Cerebellar nuclear complex (tissue), 1 donor: ENCODE measurements around the gene DAB2.

Source experiments
- DNase-seq, 2 experiments: peaks; one replicate each; lab custom pipeline; 2025; lab: John Stamatoyannopoulos, UW

DAB2 gene

DNA sequence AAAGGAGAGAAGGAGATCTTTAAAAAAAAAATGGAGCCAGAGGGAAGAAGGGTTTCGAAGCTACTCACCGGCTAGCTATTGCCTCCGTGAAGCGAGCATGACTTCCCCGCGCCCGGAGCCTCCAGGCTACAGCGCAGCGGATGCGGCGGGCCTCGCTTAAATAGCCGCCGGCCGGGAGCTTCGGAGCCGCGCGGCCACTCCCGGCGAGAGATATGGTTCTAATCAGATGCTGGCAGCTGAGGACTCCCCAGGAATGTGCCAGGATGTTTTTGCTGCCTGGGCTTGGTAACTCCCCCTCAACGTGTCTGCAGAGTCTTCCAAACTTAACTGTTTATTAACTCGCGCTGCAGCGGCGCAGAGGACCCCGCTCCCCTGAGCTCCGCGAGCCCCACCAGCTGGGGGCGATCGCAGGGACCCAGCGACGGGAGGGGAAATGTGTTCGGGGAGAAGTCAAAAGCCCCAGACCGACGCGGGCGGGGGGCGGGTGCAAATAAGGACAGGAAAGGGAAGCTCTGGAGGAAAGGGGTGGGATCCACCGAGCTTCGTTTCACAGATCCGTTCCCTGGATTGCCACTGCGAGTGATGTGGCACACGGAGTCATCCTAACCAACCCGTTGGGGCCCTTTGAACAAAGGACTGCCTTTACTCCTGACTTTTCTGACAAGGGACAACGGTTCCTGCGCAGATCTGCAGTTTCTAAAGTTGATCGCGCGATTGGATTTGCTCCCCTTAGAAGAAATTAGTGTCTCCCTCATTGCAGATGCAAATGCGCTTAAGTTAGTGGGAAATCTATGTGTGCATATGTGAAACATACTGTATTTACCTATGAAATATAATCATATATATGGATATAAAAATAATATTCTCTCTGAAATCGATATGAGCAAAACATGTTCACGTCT is at the start of gene DAB2:
TSS of gene DAB2 (minus strand) at position 245 of the 902 bp plus-strand sequence. CDS start 30,660 bp downstream, outside the sequence.
- DNase-seq: no peak

DNA sequence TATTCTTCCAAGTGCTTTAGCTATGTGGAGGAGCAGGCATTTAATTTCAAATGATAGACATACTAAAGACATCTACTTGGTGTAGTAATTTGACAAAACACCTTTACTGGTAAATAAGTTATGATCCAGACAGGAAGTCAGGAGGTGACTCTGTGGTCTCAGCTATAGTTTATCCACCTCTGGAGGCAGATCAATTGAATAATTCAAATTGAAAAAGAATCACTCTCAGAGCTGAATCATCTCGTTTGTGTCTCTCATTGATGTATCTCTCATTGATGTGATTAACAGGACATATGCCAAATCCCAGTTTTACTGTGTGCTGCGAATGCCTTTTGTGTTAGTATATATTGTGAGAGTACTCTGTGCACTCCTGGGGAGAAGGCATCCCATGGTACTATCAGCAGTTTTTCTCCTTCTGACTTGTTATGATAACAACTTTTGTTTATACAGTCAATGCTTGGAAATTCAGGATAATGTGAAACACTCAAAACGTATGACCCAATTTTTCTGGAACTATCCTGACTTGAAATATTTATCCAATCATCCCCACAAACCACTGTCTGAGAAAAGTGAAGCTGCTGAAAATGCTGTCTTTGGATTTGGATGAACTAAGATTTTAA is 48.5 kb upstream of the DAB2 start:
- DNase-seq: no peak

DNA sequence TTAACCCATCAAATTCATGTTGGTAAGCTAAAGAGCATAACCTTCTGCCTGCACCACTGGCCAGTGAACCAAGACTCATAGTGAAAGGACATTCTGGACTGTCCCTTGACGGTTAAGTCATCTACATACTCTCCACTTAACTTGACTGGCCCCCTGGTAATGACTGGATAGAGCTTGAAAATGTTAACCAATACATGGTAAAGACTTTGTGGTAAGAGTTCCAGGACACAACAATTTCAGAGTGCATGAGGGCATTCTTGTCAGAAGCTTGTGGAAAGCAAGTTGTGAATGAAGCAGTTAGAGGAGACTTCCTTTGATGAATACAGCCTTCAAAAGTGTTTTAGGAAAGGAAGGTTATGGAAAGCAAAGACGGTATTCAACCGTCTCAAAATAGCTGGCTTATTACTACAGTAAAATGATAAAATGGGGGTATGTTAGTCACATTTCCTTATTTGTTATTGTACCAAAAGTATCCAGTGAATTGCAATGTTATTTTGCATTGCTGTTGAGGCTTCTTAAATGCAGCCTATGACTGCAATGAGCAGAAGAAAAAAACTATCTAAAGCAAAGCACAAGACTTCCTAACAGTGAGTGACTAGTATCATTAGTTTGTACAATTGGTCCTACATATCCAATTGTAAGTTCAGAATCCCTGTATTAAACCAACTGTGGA is 47.2 kb upstream of the DAB2 start:
- no peak for DNase-seq

DNA sequence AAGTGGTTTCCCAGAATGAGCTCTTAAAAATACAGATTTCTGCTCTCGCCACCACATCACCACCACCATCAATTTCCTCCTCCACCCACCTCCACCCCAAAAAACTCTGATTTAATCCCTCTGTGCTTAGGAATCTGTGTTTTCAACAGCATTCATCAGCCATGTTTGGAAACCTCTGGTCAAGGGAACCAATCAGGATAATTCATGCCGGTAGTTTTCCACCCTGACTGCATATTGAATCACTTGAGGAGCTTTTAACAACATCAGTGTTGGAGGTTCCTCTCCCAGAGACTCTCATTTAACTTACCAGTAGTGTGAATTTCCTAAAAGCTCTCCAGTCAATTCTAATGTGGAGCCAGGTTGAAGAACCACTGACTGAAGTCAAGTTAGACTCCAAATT is 46.0 kb upstream of the DAB2 start:
- no peak for DNase-seq

- DNase-seq: no peak
Measured at GRCh38 chr5:39469777-39470415, 45.1 kb upstream of the DAB2 start.

- no peak for DNase-seq
Measured at GRCh38 chr5:39469176-39469575, 44.4 kb upstream of the DAB2 start.

DNA sequence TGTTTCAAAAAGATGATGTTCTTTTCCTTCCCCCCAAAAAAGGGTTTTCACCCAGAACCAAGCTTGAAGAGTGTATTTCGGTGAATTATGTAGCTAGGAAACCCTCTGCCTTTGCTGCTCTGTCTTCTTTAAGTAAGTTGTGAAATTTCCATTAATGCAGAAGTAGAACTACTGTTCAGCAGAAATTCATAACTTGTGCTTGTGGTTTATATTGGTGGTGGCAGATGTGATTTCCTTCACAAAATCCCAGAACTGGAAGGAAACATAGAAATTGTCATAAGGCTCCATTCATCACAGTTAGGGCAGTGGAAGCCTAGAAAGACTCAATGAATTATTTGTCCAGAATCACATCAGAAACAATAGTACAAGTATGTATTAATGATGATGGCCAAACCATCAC is 42.1 kb upstream of the DAB2 start:
- DNase-seq: no peak

DNA sequence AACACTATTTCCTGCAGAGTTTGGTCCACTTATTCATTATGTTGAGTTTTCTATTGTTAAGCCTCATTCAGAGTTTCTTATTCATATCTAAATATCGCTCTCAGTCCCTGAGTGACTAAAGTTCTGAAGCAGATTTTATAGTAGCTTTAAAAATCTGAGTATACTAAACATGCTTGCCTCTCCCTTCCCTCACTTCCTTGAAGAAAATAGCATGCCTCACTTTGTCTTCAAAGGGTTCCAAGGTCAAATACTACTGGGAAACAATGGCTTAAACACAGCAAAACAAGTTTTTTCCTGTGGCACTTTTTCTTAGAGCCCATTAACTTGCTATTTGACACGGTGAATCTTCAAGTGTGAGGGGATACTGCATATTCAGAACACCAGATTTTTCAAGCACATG is 41.1 kb upstream of the DAB2 start:
- DNase-seq: no peak

DNA sequence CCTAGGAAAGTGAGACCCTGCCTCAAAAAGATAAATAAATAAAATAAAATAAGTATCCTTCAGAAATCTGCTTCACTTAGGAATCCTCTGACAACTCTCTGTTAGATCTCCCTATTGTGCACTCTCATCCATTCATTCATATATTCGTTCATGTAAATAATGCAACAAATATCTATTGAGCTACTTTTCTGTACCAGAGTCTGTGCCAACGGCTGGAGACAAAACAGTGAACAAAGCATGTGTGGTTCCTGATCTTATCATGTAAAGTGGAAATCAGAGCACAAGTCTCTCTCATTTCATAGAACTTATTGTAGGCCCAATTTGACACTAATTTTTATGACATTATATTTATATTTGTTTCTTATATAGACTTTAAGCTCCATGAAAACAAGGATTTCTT is 40.3 kb upstream of the DAB2 start:
- DNase-seq: no peak

- DNase-seq: no peak
Measured at GRCh38 chr5:39464088-39464487, 39.3 kb upstream of the DAB2 start.

DNA sequence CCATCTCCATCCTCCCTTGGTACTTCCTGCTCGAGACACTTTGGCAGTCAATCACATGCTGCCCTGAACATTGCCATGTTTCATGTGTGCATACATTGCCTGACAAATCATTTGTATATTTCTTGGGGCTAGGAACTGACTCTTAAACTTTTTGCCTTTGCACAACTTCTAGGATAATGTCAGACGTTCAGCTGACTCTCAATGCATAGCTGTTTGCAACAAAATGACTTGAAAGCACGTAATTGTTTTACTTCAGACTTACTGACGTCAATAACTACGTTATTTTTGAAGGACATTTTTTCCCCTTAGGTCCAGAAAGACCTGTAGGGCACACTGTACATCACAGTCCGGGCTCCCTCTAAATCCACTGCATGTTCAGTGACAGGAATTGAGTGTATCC is 37.4 kb upstream of the DAB2 start:
- DNase-seq: no peak

DNA sequence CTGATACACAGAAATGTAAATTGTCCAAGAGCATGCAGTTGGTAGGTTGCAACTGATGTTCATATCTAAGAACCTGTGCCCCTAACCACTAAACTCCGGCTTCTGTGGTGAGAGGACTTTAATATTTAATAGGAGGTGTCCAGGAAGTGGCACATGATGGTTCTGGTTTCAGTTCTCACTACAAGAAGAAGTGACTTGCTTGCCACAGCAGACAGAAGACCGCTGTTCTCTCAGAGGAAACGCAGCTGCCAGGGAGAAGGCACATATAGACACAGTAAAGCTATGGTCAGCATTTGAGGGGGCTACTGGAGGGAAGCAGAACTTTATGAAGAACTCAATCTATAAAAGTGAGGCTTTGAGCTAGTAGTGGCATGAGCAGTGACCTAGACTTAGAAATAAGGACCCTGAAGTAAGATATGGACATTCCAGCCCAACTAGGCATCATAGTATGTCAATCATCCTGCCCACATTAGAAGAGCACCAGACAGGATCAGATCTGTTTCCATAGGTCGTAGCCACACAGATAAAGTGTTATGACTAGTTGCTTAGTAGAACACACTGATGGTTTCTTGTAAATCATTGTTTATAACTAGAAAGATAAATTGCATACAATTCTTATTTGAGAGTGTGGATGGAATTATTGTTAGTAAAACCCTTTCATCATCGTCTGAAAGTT is 36.4 kb upstream of the DAB2 start:
- no peak for DNase-seq

GRCh38 chr5:39459907-39460306 is 35.1 kb upstream of the DAB2 start:
- DNase-seq: no peak

DNA sequence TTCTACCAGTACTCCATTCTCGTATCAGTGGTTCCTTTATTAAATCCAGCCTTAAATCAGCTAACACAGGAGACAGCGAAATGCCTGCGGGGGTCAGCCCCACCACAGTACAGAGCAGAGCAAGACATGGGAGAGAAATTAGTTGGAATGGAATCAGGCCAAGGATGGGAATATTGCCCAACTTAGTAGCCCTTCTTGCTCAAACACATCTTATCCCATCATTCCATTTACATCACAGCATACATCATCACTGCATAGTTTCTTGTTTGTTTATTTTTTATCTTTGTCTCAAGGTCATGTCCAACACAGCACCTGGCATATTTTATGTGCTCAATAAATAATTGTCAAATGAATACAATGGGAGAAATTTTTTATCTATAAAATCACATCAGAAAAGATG is 34.3 kb upstream of the DAB2 start:
- DNase-seq: no peak

GRCh38 chr5:39455645-39456044 is 30.9 kb upstream of the DAB2 start:
- no peak for DNase-seq

DNA sequence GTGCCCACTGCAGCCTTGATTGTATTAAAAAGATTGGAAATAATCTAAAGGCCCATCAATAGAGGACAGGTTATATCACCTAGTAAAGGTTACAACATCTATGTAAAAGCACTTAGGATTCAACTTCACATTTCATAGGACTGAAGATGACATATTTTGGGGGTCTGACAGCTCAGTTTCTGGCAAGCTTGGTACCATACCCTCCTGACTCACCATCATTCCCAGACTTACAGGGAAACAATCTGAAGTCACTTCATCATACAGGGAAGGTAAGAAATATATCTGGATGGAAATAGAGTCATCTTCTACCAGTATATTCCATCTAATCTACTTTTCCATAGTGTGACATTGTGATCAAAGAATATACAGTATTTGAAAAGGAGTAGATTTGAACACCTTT is 28.8 kb upstream of the DAB2 start:
- DNase-seq: no peak

DNA sequence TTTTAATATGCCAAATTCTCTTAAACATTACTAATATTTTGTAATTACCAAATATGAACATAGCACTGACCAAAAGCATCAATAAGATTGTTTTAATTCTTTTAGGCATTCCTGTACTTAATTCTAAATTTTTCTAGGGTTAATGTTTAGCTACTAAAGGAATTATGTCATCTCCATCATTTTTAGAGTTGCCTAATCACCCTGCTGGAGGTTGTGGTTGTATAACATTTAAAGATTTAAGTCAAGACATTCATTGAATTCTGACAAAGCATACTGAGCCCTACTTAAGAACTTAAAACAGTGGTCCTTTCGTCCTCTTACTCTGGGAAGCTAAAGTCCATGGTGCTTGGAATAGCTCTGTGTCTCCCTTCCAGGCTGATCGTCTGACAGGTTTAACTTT is 28.1 kb upstream of the DAB2 start:
- no peak for DNase-seq

DNA sequence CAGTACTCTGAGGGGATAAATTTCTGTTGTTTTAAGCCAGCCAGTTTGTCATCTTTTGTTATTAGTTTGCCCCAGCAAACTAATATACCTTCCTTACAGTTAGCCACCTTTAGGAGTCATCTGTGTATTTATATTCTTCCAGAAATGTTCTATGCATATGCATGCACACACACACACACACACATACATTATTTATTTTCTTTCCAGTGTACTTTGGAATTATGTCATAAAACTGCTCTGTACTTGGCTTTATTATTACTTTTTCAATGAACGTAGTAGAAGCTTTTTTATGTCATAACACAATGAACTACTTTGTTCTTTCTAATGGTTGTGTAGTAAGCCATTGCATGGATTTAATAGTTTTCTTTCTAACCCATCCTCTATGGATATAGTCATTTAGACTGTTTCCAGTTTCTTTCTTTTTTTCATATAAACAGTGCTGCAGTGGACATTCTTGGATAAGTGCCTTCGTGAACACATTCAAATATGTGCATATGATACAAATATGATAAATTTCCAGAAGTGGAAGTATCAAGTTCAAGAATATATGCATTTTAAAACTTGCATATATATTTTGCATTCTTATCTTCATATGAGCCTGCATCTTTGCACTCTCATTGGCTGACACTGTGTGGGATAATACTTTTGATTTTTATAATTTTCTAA is 26.6 kb upstream of the DAB2 start:
- DNase-seq: no peak

GRCh38 chr5:39450487-39450886 is 25.7 kb upstream of the DAB2 start:
- DNase-seq: no peak

DNA sequence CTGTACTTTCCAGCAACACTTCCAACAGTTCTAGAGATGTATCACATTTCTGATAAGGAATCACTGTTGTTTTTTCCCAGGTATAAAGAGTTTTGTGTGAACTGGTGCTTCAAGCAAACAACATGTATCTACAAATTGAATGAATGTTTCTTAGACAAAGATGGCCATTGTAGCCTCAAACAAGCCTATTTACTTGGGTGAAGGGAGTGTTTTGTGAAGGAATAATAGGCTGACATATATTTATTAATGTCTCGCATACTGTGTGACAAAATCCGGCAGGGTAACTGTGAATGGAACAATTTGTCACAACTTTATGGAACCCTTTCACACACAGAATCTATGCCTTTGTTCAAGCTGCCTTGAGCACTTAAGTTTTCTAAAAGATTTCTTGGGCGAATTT is 24.8 kb upstream of the DAB2 start:
- DNase-seq: no peak

DNA sequence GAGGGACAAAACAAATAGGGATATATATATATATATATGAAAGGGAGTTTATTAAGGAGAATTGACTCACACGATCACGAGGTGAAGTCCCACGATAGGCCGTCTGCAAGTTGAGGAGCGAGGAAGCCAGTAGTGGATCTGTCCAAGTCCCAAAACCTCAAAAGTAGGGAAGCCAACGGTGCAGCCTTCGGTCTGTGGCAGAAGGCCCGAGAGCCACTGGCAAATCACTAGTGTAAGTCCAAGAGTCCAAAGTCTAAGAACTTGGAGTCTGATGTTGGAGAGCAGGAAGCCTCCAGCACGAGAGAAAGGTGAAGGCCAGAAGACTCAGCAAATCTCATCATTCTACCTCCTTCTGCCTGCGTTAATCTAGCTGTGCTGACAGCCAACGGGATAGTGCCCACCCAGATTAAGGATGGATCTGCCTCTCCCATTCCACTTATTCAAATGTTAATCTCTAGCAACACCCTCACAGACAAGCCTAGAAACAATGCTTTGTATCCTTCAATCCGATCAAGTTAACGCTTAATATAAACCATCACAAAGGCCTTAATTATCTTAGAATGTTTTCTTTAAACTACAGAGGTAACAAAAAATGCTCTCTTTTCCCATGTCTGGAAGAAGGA is 23.8 kb upstream of the DAB2 start:
- DNase-seq: no peak
